ENCODE measurements around the gene SYF2.
"Not testable (repeated sequence)": the region's sequence is repeated elsewhere in the genome, so short reads cannot be mapped to it uniquely, and the experiment has no call there.

Gene SYF2

DNA sequence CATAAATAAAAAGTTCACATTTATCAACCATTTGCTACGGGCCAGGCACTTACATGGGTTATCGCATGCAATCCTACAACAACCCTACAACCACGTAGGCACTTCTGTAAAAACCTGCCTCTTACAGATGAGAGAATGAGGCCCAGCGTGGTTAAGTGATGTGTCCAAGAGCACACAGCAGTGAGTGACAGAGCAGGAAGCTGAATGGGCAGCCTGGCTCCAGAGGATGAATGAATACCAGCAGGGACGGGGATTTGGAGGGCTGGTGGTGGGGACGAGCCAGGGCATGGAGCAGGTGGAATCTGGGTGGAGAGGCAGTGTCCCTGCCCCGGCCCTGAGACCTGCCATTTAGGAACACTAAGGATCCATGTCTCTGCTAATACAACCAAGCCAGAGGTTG is 35.5 kb downstream of the SYF2 start:
- TF ChIP-seq, protein P1, sequence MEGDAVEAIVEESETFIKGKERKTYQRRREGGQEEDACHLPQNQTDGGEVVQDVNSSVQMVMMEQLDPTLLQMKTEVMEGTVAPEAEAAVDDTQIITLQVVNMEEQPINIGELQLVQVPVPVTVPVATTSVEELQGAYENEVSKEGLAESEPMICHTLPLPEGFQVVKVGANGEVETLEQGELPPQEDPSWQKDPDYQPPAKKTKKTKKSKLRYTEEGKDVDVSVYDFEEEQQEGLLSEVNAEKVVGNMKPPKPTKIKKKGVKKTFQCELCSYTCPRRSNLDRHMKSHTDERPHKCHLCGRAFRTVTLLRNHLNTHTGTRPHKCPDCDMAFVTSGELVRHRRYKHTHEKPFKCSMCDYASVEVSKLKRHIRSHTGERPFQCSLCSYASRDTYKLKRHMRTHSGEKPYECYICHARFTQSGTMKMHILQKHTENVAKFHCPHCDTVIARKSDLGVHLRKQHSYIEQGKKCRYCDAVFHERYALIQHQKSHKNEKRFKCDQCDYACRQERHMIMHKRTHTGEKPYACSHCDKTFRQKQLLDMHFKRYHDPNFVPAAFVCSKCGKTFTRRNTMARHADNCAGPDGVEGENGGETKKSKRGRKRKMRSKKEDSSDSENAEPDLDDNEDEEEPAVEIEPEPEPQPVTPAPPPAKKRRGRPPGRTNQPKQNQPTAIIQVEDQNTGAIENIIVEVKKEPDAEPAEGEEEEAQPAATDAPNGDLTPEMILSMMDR (conservative IDR thresholded peaks at IDR 0.05) = no peak
- H3K27ac ChIP-seq = peak overlapping the region; percentile 88

DNA sequence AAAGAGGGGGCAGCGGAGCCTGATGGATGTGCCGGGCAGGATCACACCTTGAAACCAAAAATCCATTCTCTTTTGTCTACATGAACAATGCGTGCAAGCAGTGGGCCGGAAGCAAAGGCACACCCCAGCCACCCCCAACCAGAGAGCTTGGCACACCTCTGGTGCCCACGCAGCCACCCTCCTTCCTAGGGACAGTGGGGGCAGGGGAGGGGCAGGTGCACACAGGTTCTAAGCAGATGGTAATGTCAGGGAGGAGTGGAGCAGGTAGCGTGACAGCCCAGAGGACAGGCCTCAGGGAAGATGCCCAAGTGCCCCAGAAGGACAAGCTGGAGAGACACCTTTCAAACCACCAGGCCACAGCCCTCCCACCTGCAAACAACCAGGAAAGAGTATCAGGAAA is 36.5 kb downstream of the SYF2 start:
- no peak overlapping the region for H3K27ac ChIP-seq
- TF ChIP-seq, protein P1 (conservative IDR thresholded peaks at IDR 0.05) = no peak

DNA sequence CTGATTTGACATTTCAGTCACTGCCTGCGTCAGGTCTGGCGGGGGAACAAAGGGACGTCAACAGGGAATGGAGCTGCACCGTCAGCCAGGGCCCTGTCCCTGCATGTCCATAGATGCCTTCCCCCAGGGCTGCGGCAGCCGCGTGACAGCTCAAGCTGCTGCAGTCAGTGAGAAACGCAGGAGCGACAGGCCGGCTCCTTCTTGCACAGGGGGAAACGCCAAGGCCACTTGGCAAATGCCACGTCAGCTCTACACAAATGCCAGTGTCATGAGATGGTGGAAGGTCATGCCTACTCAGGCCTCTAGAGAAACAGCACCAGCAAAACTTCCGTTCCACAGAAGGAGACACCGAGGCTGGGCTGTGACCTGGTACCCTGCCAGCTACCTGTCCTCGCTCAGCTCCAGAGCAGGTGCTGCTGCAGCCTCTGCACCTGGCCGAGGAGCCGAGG is 37.7 kb downstream of the SYF2 start:
- H3K27ac ChIP-seq = no peak overlapping the region
- TF ChIP-seq, protein P1 (conservative IDR thresholded peaks at IDR 0.05) = no peak

DNA sequence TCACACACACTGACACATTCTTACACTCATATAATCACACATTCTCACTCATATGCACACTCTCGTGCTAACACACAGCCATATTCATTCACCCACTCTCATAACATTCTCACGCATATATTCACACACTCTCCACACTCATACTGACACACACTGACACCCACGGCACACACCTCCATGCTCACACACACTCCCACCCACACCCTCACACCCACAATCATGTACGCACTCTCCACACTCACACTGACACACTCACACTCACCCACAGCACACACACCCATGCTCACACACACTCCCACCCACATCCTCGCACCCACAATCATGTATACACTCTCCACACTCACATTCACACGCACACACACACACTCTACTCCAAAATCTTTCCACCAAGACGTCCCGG is 38.2 kb downstream of the SYF2 start:
- H3K27ac ChIP-seq = no peak overlapping the region
- TF ChIP-seq, protein P1 (conservative IDR thresholded peaks at IDR 0.05) = no peak

DNA sequence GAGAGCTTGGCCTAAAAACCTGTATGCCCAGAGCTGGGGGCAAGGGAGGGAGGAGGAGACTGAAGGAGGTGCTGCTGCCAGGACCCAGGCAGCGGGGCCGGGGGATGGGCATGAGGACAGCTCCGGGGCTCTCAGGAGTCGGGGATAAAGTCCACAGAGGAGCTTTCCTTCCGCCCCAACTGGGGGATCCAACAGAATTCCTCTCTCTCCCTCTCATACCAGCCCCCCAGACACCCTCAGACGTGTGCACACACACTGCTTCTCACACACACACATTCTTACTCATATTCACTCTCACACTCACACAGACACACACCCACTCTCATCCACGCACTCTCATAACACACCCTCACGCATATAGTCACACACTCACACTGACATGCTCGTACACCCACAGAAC is 39.1 kb downstream of the SYF2 start:
- H3K27ac ChIP-seq = no peak overlapping the region

DNA sequence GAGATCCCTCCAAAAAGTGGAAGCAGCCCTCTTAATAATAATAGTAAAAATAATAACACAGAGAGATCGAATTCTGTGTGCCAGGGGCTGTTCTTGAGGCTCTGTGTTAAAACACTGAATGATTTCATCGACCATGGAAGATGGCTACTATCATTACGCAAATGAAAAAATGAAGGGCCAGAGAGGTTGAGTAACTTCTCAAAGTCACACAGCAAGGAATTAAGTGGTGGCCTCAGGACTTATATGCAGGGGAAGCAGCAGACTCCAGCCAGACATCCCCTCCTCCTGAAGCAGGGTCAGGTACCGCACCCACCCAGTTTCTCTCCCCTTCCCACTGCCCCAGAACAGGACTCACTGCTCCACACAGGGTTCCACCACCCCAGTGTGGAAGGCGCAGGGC is 40.1 kb downstream of the SYF2 start:
- TF ChIP-seq, protein P1 (conservative IDR thresholded peaks at IDR 0.05) = no peak
- no peak overlapping the region for H3K27ac ChIP-seq

More for the DNA sequence above, 39.1 kb downstream of the SYF2 start:
- TF ChIP-seq, protein P1 (conservative IDR thresholded peaks at IDR 0.05) = no peak

DNA sequence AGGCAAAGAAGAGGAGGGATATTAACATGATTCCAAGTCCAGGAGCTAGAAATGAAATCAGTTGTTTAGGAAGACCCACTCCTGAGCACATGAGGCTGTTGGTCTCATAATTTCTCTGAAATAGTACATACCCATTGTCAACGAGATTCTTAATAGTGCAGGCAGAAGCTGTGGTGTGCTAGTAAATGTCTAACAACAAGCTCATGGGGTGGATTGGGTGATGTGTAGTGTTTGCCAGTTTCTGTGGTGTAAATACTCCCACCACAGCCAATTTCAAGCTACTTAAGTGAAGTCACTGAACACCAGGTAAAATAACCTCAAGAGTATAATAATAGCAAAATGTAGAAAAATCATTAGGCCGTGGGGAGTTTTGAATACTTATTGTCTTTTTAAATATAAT is 42.0 kb downstream of the SYF2 start:
- TF ChIP-seq, protein P1 (conservative IDR thresholded peaks at IDR 0.05) = no peak
- no peak overlapping the region for H3K27ac ChIP-seq

DNA sequence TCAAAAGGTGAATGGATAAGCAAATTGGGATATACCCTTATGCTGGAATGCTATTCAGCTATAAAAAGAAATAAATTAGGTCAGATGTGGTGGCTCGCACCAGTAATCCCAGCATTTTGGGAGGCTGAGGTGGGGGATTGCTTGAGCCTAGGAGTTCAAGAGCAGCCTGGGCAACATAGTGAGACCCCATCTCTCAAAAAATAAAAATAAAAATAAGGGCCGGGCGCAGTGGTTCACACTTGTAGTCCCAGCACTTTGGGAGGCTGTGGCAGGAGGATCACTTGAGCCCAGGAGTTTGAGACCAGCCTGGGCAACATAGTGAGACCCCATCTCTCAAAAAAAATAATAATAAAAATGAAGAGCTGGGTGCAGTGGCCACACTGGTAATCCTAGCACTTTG is 44.4 kb downstream of the SYF2 start:
- H3K27ac ChIP-seq = not testable (repeated sequence)

Measured in VCaP (cell line).